Progenitor cell of endocrine pancreas (in vitro differentiated cells): ENCODE results near the gene PLCB4. TPM values are rescaled to one million over a fixed set of nuclear protein-coding genes. Genes with fewer than 3 reads are reported as not detected.

Experiments
- DNase-seq: peaks from one replicate; pipeline ENCODE4 v3.0.0; 2021; ENCODE audit warnings: low spot score; ENCODE audit not compliant: unreplicated experiment
- H3K27ac Mint-ChIP-seq: 2 replicates; pipeline ENCODE4 v1.8.0; 2021; ENCODE audit warnings: mild to moderate bottlenecking, moderate library complexity, mixed read lengths
- H3K27me3 Mint-ChIP-seq: 2 replicates; pipeline ENCODE4 v1.8.0; 2021; ENCODE audit warnings: mixed read lengths
- H3K36me3 Mint-ChIP-seq: 2 replicates; pipeline ENCODE4 v1.8.0; 2022; ENCODE audit warnings: mixed read lengths; ENCODE audit not compliant: insufficient read depth
- H3K4me1 Mint-ChIP-seq: 2 replicates; pipeline ENCODE4 v1.8.0; 2021; ENCODE audit warnings: low read depth, mixed read lengths
- H3K4me3 Mint-ChIP-seq: 2 replicates; pipeline ENCODE4 v1.8.0; 2021; ENCODE audit warnings: low read depth, mild to moderate bottlenecking, moderate library complexity, mixed read lengths
- H3K9me3 Mint-ChIP-seq: 2 replicates; pipeline ENCODE4 v1.8.0; 2021; ENCODE audit warnings: low read depth, mixed read lengths
- total RNA-seq: library from RNA; stranded (reverse); gene quantifications from 2 replicates; pipeline ENCODE4 v1.2.1, GENCODE V29; 2021
- TF ChIP-seq, protein P1 (sequence below): fragments of 200-600 bp; sonication (generic); IDR thresholded peaks from one replicate; pipeline ENCODE4 v1.5.0; 2021; ENCODE audit warnings: antibody characterized with exemption, mild to moderate bottlenecking; ENCODE audit not compliant: unreplicated experiment

The PLCB4 gene
- total RNA-seq, 1 donor from 2014 or later = 17.2 TPM

GRCh38 chr20:9121211-9121610 lies 52.3 kb downstream of the PLCB4 start:
- Mint-ChIP-seq H3K9me3 (no peaks in the 10 kb centered on the region), H3K4me1 (peaks cover 3% of the 10 kb centered on the region), H3K27ac (no peak overlapping the region), H3K27me3 (no peaks in the 10 kb centered on the region), H3K4me3 (no peak overlapping the region), H3K36me3 (no peaks in the 10 kb centered on the region)
- no peak for DNase-seq
- TF ChIP-seq, protein P1, sequence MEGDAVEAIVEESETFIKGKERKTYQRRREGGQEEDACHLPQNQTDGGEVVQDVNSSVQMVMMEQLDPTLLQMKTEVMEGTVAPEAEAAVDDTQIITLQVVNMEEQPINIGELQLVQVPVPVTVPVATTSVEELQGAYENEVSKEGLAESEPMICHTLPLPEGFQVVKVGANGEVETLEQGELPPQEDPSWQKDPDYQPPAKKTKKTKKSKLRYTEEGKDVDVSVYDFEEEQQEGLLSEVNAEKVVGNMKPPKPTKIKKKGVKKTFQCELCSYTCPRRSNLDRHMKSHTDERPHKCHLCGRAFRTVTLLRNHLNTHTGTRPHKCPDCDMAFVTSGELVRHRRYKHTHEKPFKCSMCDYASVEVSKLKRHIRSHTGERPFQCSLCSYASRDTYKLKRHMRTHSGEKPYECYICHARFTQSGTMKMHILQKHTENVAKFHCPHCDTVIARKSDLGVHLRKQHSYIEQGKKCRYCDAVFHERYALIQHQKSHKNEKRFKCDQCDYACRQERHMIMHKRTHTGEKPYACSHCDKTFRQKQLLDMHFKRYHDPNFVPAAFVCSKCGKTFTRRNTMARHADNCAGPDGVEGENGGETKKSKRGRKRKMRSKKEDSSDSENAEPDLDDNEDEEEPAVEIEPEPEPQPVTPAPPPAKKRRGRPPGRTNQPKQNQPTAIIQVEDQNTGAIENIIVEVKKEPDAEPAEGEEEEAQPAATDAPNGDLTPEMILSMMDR = no peak

DNA sequence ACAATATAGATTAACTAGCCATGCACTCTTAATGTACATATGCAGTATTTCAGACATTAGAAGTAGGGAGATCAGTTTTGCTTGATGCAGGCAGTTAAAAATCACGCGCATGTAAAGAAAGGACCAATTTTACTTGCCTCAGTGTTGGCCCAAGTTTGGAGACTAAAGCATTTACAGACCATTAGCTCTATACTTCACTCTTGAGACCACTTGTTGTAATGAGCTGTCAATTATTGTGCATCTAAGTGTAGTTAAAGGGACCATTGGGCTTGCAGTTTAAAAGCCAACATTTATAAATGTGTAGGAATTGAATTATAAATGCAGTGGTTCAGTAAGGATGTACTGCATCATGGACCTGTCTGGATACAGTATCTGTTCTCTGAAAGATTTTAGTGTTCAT lies 53.7 kb downstream of the PLCB4 start:
- no peak for DNase-seq
- Mint-ChIP-seq H3K27ac (no peak overlapping the region), H3K4me3 (no peak overlapping the region), H3K36me3 (no peaks in the 10 kb centered on the region), H3K9me3 (no peaks in the 10 kb centered on the region), H3K27me3 (no peaks in the 10 kb centered on the region), H3K4me1 (peaks cover 3% of the 10 kb centered on the region)
- TF ChIP-seq, protein P1 = no peak

- TF ChIP-seq, protein P1 = no peak
- H3K27ac Mint-ChIP-seq = no peak overlapping the region
- H3K4me1 Mint-ChIP-seq = peaks cover 9% of the 10 kb centered on the region
Observed at GRCh38 chr20:9126527-9126926, 57.6 kb downstream of the PLCB4 start.

GRCh38 chr20:9128568-9128967 lies 59.7 kb downstream of the PLCB4 start:
- Mint-ChIP-seq H3K27me3 (no peaks in the 10 kb centered on the region), H3K9me3 (no peaks in the 10 kb centered on the region), H3K27ac (no peak overlapping the region), H3K4me3 (no peak overlapping the region), H3K4me1 (peaks cover 9% of the 10 kb centered on the region), H3K36me3 (no peaks in the 10 kb centered on the region)
- TF ChIP-seq, protein P1 = no peak
- no peak for DNase-seq

More at GRCh38 chr20:9126527-9126926, 57.6 kb downstream of the PLCB4 start:
- Mint-ChIP-seq H3K27me3 (no peaks in the 10 kb centered on the region), H3K9me3 (no peaks in the 10 kb centered on the region), H3K4me3 (no peak overlapping the region), H3K36me3 (no peaks in the 10 kb centered on the region)
- no peak for DNase-seq

DNA sequence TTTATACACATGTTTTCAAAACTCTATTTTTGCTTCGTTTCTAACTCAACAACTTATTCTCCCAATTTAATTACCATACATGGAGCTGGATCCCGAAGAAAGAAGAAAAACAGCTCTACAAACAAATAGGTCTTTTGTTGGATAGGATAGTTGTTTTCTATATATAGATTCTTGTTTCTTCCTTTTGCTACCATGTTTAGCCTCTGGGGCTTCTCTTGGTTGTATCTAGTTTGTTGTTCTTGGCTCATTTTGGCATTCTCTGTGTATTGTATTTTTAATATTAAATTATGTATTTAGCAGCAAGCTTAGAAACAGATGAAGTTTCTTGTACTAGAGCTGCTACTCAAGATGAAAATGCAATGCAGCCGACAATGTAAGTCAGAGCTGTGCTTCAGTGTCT lies 60.9 kb downstream of the PLCB4 start:
- TF ChIP-seq, protein P1 = no peak
- Mint-ChIP-seq H3K27me3 (no peaks in the 10 kb centered on the region), H3K9me3 (no peaks in the 10 kb centered on the region), H3K36me3 (no peaks in the 10 kb centered on the region), H3K4me3 (no peak overlapping the region), H3K4me1 (peaks cover 9% of the 10 kb centered on the region), H3K27ac (no peak overlapping the region)
- no peak for DNase-seq
